ENCODE measurements around the gene CFAP61.

GRCh38 chr20:20207291-20207690 is 155.0 kb downstream of the CFAP61 start:
- TF ChIP-seq CTCF (conservative IDR thresholded peaks at IDR 0.05; ENCODE audit: low read length) (no peak), EZH2phosphoT487 (IDR thresholded peaks at IDR 0.05; ENCODE audit: borderline replicate concordance) (no peak)

All from Loucy (cell line).